HFF-Myc (cell line): ENCODE results near the gene ZEB2.

Experiments used
- DNase-seq: peaks from one replicate; pipeline ENCODE4 v3.0.0-alpha.2; 2011; ENCODE audit warnings: low read depth; ENCODE audit errors: extremely low read depth
- H3K4me3 ChIP-seq: replicated peaks from 2 replicates; pipeline ENCODE4 v1.5.1; 2011; ENCODE audit warnings: low read depth, mild to moderate bottlenecking, control low read depth, low read length
- CTCF ChIP-seq: IDR thresholded peaks from 2 replicates; pipeline ENCODE4 v1.5.1; 2012; ENCODE audit warnings: mild to moderate bottlenecking, low read depth, low read length, control low read depth; ENCODE audit errors: missing control alignments

The ZEB2 gene

GRCh38 chr2:144524118-144525009 lies 4.4 kb upstream of the ZEB2 start:
- H3K4me3 ChIP-seq, result peak overlapping the region; percentile 50
- no peak for TF ChIP-seq CTCF
- no peak for DNase-seq

- DNase-seq, result no peak
- no peak for TF ChIP-seq CTCF
- H3K4me3 ChIP-seq, result peak overlapping the region; percentile 50
Observed at GRCh38 chr2:144523596-144524117, 3.7 kb upstream of the ZEB2 start.

- TF ChIP-seq CTCF, result no peak
- H3K4me3 ChIP-seq, result peak overlapping the region; percentile 50
- DNase-seq, result no peak
Observed at GRCh38 chr2:144522897-144523595, 3.1 kb upstream of the ZEB2 start.

GRCh38 chr2:144522176-144522896 lies 2.4 kb upstream of the ZEB2 start:
- peak overlapping the region; percentile 50 for H3K4me3 ChIP-seq
- DNase-seq, result no peak
- TF ChIP-seq CTCF, result no peak

- H3K4me3 ChIP-seq, result peak overlapping the region; percentile 65
- no peak for TF ChIP-seq CTCF
- no peak for DNase-seq
Observed at GRCh38 chr2:144521686-144522085, 1.8 kb upstream of the ZEB2 start.

- no peak for TF ChIP-seq CTCF
- DNase-seq, result no peak
- peak overlapping the region; percentile 65 for H3K4me3 ChIP-seq
Observed at GRCh38 chr2:144520756-144521487, 1.0 kb upstream of the ZEB2 start.
